SK-N-MC (cell line): ENCODE data around the gene CFHR4.

ENCODE experiments used
- EZH2 ChIP-seq: fragments of 200-600 bp; sonication (generic); IDR thresholded peaks from one replicate; pipeline ENCODE4 v1.6.1; 2017; ENCODE audit warnings: antibody characterized with exemption
- FOXP2 ChIP-seq: optimal IDR thresholded peaks from 2 replicates; pipeline ENCODE3; 2011; ENCODE audit warnings: mild to moderate bottlenecking, moderate library complexity; ENCODE audit not compliant: insufficient read depth; ENCODE audit errors: extremely low read length, control extremely low read depth
- POLR2AphosphoS5 ChIP-seq: IDR thresholded peaks from 2 replicates; pipeline ENCODE4 v1.6.1; 2012; ENCODE audit warnings: mild to moderate bottlenecking, low read depth, low read length, borderline replicate concordance

DNA sequence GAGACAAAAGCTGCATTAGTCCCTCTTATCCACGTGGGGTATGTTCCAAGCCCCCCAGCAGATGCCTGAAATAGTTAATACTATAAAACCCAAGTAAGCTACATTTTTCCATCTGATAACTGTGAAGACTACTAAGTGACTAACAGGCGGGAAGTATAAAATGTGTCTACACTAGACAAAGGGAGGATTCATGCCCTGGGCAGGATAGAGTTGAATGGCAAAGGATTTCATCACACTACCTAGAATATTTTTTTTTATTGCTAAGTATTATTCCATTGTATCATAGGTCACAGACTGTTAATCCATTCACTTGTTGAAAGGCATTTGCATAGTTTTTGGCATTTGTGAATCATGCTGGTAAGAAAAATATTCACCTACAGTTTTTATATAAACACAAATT is 26.4 kb upstream of the CFHR4 start:
- TF ChIP-seq POLR2AphosphoS5 (no peak), EZH2 (no peak), FOXP2 (no peak)
